AG10803 (cell line): ENCODE data around the gene ALOX5AP.
A peak's percentile ranks its signal among the peaks of the same experiment; 100 is the strongest.

Experiments used
- DNase-seq: peaks from one replicate; pipeline ENCODE4 v3.0.0; 2010; ENCODE audit warnings: low read depth
- H3K4me3 ChIP-seq: 2 replicates; pipeline ENCODE4 v1.5.1; 2011; ENCODE audit warnings: mild to moderate bottlenecking, low read length, control low read depth
- TF ChIP-seq, protein P1 (sequence below): conservative IDR thresholded peaks from 2 replicates; pipeline ENCODE4 v1.5.1; 2011; ENCODE audit warnings: mild to moderate bottlenecking, low read length, control low read depth, inconsistent platforms

ALOX5AP gene

DNA sequence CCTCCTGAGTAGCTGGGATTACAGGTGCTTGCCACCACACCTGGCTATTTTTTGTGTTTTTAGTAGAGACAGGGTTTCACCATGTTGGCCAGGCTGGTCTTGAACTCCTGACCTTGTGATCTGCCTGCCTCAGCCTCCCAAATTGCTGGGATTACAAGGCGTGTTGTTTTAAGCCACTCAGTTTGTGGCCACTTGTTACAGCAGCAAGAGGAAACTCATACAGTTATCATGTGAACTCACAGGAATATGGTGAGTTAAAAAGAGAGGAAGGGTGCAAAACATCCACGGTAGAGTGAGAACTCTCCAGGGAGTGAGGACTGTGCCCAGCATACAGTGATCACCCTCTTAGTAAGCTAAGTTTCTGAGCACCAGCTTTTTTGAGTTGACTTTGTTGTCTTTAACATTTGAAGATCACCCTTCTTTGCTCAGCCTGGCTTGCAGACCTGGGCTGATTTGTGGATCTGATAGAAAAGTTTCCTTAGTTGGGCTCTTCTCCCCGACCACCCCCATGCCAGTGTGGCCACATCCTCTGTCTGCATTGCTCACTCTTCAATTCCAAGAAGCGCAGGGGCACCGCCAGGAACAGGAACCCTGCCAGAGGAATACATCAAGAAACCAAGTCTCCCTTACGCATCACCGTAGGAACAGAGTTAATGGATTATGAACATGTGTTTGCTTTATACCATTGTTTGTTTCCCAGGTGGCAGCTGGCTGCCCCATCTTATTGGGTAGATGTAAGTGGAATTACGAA is 16.0 kb downstream of the ALOX5AP start:
- no peak for DNase-seq
- TF ChIP-seq, protein P1, sequence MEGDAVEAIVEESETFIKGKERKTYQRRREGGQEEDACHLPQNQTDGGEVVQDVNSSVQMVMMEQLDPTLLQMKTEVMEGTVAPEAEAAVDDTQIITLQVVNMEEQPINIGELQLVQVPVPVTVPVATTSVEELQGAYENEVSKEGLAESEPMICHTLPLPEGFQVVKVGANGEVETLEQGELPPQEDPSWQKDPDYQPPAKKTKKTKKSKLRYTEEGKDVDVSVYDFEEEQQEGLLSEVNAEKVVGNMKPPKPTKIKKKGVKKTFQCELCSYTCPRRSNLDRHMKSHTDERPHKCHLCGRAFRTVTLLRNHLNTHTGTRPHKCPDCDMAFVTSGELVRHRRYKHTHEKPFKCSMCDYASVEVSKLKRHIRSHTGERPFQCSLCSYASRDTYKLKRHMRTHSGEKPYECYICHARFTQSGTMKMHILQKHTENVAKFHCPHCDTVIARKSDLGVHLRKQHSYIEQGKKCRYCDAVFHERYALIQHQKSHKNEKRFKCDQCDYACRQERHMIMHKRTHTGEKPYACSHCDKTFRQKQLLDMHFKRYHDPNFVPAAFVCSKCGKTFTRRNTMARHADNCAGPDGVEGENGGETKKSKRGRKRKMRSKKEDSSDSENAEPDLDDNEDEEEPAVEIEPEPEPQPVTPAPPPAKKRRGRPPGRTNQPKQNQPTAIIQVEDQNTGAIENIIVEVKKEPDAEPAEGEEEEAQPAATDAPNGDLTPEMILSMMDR, result no peak
- H3K4me3 ChIP-seq, result no peak overlapping the region

DNA sequence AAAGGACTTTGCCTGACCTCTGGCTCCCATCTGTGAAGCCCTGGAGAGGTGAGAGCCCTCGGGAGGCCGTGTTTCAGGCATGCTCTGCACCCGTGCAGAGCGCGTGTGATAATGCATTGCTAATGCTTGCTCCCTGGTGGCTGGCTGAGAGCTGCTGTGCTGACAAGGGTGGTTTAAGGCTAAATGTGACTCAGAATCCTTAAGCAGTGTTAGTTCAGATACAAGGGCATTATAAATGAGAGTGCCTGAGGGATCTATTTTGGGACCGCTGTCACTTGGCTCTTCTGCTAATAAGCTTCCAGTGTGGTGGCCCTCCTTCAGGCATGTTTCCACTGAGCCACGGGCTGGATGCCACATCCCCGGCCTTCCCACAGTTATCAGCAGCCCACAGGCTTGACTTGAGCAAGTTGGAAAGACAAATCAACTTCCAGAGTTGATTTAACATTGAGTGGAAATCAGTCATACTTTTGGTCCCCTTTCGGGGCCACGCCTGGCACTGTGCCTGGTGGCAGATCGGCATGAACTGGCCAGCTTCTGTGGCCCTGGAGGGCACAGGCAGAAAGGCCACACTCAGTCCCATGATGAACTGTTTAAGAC is 17.0 kb downstream of the ALOX5AP start:
- DNase-seq, result no peak
- TF ChIP-seq, protein P1, result no peak
- no peak overlapping the region for H3K4me3 ChIP-seq

DNA sequence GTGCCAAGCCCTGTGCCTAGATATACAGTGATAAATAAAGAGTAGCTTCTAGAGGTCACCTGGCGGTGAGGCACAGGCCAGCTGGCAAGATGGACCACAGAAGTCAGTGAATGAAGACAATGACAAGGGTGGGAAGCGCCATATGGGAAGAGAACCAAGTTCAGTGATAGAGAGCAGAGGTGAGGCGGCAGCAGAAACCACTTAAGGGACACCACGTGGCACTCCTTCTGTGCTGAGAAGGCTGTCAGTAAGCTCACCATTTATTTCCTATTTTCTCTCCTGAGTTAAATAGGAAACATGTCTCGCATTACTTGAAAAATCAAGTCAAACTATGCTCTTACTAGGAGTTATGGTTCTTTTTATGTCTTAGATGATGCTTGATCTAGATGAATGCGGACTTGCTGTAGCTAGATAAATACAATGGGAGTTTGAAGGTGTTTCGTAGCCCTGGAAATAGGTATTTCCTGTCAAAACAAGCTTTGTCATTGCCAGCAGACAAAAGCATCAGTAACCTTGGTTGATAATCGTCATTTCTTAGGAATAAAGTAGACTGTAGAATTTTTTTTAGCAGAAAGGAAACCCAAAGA is 17.8 kb downstream of the ALOX5AP start:
- TF ChIP-seq, protein P1, result no peak
- H3K4me3 ChIP-seq, result no peak overlapping the region
- no peak for DNase-seq

DNA sequence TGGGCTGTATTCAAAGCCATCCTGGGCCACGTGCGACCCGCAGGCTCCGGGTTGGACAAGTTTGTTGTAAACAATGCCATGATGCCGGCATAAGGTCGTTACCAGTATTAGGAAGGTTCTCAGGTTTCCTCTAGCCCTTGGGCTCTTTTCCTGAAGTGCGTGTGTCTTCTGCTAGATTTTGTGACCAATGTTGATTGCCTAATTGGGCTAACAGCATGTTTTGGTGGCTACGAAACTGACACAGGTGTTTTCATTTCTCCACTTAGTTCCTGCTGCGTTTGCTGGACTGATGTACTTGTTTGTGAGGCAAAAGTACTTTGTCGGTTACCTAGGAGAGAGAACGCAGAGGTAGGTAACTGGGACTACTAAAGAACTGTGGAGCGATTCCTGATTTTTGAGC is 20.3 kb downstream of the ALOX5AP start:
- TF ChIP-seq, protein P1, result no peak
- no peak overlapping the region for H3K4me3 ChIP-seq
- DNase-seq, result no peak

DNA sequence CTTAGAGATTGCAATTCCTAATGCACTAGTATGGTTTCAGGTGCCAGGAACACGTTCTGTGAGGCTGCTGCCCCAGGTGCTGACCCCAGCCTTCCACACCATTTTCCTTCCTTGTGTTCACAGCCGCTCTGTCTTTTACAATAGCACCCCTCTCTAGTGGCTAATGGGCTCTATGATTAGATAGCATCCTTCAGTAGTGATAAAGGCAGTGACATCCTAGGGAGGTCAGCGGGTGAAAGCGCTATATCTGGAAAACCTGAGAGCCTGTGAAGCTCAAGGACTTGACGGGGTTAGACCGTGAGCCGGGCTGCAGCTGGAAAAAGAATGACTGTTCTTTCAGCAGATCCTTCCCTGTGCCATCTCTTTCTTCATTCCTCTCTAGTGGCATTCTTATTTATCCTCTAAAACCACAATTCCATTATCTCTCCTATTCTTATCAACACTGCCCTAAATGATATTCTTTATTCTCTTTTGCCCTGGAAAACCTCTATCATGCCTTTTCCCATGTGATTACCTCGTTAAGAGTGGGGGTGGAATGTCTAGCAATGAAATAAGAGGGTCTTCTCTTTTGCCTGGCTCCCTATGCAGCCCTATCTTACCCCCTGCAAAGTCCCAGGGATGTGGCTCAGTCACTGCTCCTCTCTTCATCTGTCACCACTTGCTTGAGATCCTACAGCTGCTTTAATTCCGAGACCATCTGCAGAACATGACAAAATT is 21.8 kb downstream of the ALOX5AP start:
- no peak overlapping the region for H3K4me3 ChIP-seq
- TF ChIP-seq, protein P1, result no peak
- no peak for DNase-seq

DNA sequence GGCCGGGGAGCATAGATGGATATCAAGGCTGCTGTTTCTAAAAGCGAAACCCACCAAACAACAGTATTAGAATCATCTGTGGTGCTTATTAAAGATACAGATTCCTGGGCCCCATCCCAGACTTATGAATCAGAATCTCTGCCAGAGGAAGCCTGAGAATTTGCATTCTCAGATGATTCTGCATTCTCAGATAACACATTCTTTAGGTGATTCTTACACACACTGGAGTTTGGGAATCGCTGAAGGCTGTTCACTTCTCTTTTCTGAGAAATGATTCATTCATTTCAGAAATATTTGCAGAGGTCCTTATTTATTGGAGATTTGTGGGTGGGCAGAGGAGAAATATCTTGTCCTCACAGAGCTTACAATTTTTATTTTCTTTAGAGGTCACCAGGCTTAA is 24.4 kb downstream of the ALOX5AP start:
- DNase-seq, result peak; percentile 17

More for the DNA sequence above, 24.4 kb downstream of the ALOX5AP start:
- TF ChIP-seq, protein P1, result no peak
- H3K4me3 ChIP-seq, result no peak overlapping the region
